ENCODE measurements around the gene NTN5.

- TF ChIP-seq, protein P1, sequence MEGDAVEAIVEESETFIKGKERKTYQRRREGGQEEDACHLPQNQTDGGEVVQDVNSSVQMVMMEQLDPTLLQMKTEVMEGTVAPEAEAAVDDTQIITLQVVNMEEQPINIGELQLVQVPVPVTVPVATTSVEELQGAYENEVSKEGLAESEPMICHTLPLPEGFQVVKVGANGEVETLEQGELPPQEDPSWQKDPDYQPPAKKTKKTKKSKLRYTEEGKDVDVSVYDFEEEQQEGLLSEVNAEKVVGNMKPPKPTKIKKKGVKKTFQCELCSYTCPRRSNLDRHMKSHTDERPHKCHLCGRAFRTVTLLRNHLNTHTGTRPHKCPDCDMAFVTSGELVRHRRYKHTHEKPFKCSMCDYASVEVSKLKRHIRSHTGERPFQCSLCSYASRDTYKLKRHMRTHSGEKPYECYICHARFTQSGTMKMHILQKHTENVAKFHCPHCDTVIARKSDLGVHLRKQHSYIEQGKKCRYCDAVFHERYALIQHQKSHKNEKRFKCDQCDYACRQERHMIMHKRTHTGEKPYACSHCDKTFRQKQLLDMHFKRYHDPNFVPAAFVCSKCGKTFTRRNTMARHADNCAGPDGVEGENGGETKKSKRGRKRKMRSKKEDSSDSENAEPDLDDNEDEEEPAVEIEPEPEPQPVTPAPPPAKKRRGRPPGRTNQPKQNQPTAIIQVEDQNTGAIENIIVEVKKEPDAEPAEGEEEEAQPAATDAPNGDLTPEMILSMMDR (IDR thresholded peaks at IDR 0.05): no peak
- no peak for TF ChIP-seq POLR2A (IDR thresholded peaks at IDR 0.05)
These were observed 2.7 kb downstream of the NTN5 start for GRCh38 chr19:48669903-48670668.

Measured in lower leg skin (tissue), 3 donors.